Brain microvascular endothelial cell (primary cell): ENCODE data around the gene ABLIM2.

Experiments used
- DNase-seq: peaks from one replicate; pipeline ENCODE4 v3.0.0-alpha.2; 2020
- H3K27ac ChIP-seq: fragments of 250-450 bp; sonication (Bioruptor Pico); 2 replicates; pipeline ENCODE4 v1.5.1; 2020; ENCODE audit warnings: mild to moderate bottlenecking, moderate library complexity
- H3K27me3 ChIP-seq: fragments of 250-450 bp; sonication (Bioruptor Pico); replicated peaks from 2 replicates; pipeline ENCODE4 v1.5.1; 2020; ENCODE audit warnings: mild to moderate bottlenecking
- H3K36me3 ChIP-seq: fragments of 250-450 bp; sonication (Bioruptor Pico); replicated peaks from 2 replicates; pipeline ENCODE4 v1.5.1; 2020; ENCODE audit warnings: mild to moderate bottlenecking
- H3K4me3 ChIP-seq: 2 replicates; pipeline ENCODE4 v1.5.1; 2011; ENCODE audit warnings: low read depth, mild to moderate bottlenecking, control low read depth, low read length, moderate library complexity
- CTCF ChIP-seq: IDR thresholded peaks from 2 replicates; pipeline ENCODE4 v1.5.1; 2011; ENCODE audit warnings: low read depth, mild to moderate bottlenecking, moderate library complexity, low read length, control low read depth, inconsistent platforms; ENCODE audit errors: missing control alignments
- in situ Hi-C: cut with HindIII; loops from 2 replicates; pipeline ENCODE4 v1.10.0; 2017; ENCODE audit warnings: low sequenced_read_pairs, low pct_ligation_motif_present

ABLIM2 gene

GRCh38 chr4:8089862-8090261 lies 68.8 kb downstream of the ABLIM2 start:
- Histone ChIP-seq H3K36me3 (no peaks in the 10 kb centered on the region), H3K4me3 (no peak overlapping the region), H3K27me3 (peaks cover 3% of the 10 kb centered on the region), H3K27ac (no peak overlapping the region)
- in situ Hi-C loops = no loop called here
- no peak for TF ChIP-seq CTCF
- no peak for DNase-seq

GRCh38 chr4:8088966-8089491 lies 69.6 kb downstream of the ABLIM2 start:
- no peak overlapping the region for H3K4me3 ChIP-seq
- in situ Hi-C loops = no loop called here
- H3K36me3 ChIP-seq = no peaks in the 10 kb centered on the region
- no peak for TF ChIP-seq CTCF
- peaks cover 3% of the 10 kb centered on the region for H3K27me3 ChIP-seq
- no peak for DNase-seq
- no peak overlapping the region for H3K27ac ChIP-seq

GRCh38 chr4:8087921-8088495 lies 70.6 kb downstream of the ABLIM2 start:
- H3K4me3 ChIP-seq = no peak overlapping the region
- in situ Hi-C loops = no loop called here
- no peak for TF ChIP-seq CTCF
- H3K36me3 ChIP-seq = no peaks in the 10 kb centered on the region
- H3K27me3 ChIP-seq = peaks cover 3% of the 10 kb centered on the region
- no peak overlapping the region for H3K27ac ChIP-seq
- no peak for DNase-seq

GRCh38 chr4:8086783-8087445 lies 71.7 kb downstream of the ABLIM2 start:
- no peak overlapping the region for H3K4me3 ChIP-seq
- DNase-seq = no peak
- in situ Hi-C loops = no loop called here
- H3K27me3 ChIP-seq = peaks cover 3% of the 10 kb centered on the region
- H3K27ac ChIP-seq = no peak overlapping the region
- no peaks in the 10 kb centered on the region for H3K36me3 ChIP-seq
- no peak for TF ChIP-seq CTCF

GRCh38 chr4:8085491-8086117 lies 73.0 kb downstream of the ABLIM2 start:
- no peak for DNase-seq

More at GRCh38 chr4:8085491-8086117, 73.0 kb downstream of the ABLIM2 start:
- Histone ChIP-seq H3K27me3 (peaks cover 3% of the 10 kb centered on the region), H3K36me3 (no peaks in the 10 kb centered on the region), H3K4me3 (no peak overlapping the region), H3K27ac (no peak overlapping the region)
- no peak for TF ChIP-seq CTCF
- in situ Hi-C loops = no loop called here
